Effector CD4-positive, alpha-beta T cell (primary cell): ENCODE data around the gene FLG. TPM values are rescaled to one million over a fixed set of nuclear protein-coding genes. Genes with fewer than 3 reads are reported as not detected.
"Not testable (repeated sequence)": the region's sequence is repeated elsewhere in the genome, so short reads cannot be mapped to it uniquely, and the experiment has no call there.

Experiments used
- DNase-seq: peaks from one replicate; pipeline ENCODE4 v3.0.0-alpha.2; 2020
- total RNA-seq: gene quantifications from one replicate; lab custom pipeline; 2026; lab: John Stamatoyannopoulos, UW

FLG gene
- not detected for total RNA-seq

DNA sequence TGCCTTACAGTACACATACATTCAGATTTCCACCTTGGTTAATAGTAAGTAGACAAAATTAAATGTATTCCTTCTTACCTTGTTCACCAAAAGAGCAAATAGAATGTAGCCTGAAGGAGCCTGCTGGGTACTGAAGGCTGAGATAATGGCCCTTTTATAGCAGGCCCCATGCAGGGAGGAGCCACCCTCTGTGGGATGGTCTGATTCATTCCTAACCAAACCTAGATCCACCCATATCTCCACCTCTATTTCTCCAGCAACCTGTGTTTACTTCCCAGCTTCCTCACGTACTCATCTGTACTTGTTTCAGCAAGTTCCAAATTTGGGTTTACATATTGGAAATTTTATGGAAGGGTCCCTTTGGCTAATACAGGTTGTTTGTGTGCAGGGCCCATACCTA, at the start of gene FLG:
TSS of gene FLG (minus strand) at position 129 of the 400 bp plus-strand sequence. CDS start 9,783 bp downstream, outside the sequence.
- DNase-seq = no peak

DNA sequence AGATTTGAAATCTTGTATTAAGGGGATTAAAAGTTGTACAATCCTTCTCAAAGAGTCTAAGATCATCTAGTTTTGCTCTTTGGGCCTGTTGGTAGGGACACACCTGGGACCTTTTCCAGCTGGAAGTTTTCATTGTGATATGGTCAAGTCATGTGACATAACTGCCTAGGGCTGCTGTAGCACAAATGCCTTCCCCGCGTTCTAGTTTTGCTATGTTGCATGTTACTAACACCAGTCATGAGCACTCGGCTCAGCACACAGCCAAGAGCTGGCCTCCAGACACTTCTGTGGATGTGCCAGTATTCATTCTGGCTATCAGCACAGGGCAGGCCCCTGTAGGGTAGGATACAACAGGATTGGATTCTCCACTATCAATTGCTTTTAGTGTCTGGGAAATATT, 49.4 kb upstream of the FLG start:
- DNase-seq = no peak

DNA sequence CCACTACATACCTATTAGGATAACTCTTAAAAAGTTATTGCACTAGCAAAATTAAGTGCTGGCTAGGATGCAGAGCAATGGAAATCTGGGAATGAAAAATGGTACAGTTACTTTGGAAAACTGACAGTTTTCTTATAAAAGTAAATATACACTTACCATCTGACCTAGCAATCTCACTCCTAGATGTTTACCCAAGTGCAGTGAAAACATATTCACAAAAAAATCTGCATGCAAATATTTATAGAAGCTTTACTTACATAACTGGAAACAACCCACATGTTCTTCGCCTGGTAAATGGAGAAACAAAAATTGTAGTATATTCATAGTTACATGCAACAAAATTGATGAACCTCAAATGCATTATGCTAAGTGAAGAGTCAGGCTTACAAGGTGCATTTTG, 47.6 kb upstream of the FLG start:
- no peak for DNase-seq

- DNase-seq = no peak
These were observed 42.4 kb upstream of the FLG start for GRCh38 chr1:152367436-152367835.

DNA sequence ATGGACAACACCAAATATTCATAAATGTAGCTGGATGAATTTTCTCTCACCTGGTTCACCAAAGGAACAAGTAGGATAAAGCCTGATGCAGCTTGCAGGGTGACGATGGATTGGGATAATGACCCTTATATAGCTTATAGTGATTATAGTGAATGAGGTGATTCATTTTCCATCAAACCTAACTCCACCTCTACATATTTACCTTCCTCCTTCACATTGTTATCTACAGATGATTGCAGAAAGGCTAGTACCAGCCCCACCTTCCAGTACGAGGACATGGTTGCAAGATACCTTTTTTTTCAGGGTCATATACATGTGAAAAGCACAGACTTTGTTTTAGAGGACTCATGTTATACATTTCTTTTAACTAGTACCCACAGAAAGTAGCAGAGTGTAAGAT, 34.9 kb upstream of the FLG start, which contains the start of gene FLG2:
TSS of gene FLG2 (minus strand) at position 101 of the 400 bp plus-strand sequence. CDS start 1,122 bp downstream, outside the sequence.
- no peak for DNase-seq

- DNase-seq = no peak
These were observed 31.7 kb upstream of the FLG start for GRCh38 chr1:152356736-152357135.

DNA sequence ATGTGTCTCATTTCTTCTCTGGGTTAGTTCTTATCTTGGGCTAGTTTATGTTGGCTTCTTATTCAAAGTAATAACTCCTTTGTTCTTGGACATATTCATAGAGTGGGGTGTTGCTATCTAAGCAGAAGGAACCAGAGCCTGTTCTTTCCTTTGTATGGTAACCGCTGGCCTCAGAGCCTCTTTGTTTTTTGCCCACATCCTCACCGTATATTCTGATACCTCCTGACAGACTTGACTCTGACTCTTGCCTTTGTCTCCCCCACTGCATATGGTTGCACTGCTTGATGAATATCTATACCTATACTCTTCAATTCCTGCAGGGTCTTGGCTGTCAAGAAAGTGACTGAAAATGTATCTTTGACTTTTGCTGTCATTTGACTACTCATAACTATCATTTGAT, 24.6 kb upstream of the FLG start:
- DNase-seq = no peak

DNA sequence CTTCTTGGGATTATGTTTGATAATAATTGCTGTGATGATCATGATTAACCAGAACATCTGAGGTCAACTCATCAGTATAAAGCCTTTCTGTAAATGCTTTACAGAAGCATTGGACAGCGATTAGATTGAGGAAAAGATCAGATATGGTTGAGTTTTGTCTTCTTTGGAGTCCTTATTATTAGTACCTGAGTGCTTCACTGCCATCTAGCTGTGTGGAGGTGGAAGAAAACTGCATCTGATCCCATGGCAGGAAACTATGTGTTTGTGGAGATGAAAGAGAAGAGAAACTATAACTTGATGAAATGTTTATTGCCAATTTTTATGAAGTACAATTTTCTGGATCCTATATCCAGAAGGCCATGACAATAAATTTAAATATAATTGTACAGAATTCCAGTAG, 23.4 kb upstream of the FLG start:
- no peak for DNase-seq

- peak; percentile 48 for DNase-seq
These were observed 22.2 kb upstream of the FLG start for GRCh38 chr1:152347116-152347728.

GRCh38 chr1:152344438-152344837, 19.4 kb upstream of the FLG start:
- no peak for DNase-seq

GRCh38 chr1:152343006-152343405, 18.0 kb upstream of the FLG start:
- no peak for DNase-seq

- no peak for DNase-seq
These were observed 10.4 kb upstream of the FLG start for GRCh38 chr1:152335399-152335798.

DNA sequence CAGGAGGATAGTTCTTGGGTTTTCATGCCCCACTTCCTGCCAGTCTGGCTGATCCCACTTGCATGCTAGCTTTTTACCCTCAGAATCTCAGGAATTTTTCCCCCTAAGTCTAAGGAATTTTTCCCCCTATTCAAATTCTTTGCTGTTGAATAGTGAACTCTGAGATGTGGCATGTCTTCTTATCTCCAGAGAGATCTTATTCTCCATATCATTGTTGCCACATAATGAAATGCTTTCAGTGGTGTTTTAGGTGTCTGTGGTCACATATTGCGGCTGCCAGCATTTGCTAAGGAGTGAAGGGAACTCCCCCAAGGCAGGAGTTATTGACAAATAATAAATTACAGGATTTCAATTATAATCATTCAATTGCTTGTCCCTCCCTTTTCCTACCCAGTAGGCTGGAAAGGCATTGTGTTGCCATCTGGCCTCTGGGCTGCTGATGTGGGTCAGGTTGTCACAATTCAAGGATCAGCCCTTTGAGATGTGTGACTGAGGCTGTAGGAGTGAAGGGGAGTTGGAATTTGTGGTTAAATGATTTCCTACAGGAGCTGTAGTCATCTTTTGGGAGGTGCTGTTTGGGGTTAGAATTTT, 3.9 kb upstream of the FLG start:
- no peak for DNase-seq

GRCh38 chr1:152313970-152314369, 11.1 kb downstream of the FLG start:
- DNase-seq = no peak

DNA sequence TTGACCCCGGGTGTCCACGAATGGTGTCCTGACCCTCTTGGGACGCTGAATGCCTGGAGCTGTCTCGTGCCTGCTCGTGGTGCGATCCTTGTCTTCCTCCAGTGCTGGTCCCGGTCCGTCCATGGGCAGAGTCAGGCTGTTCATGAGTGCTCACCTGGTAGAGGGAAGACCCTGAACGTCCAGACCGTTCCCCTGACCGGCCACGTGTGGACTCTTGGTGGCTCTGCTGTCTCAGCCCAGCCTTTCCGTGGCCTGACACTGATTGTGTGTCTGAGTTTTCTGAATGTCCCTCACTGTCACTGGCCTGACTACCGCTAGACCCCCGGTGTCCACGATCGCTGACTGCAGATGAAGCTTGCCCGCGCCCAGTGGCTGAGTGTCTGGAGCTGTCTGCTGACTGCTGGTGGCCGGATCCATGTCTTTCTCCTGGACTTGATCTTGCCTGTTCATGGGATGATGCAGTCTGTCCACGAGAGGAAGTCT, 11.7 kb downstream of the FLG start:
- no peak for DNase-seq

DNA sequence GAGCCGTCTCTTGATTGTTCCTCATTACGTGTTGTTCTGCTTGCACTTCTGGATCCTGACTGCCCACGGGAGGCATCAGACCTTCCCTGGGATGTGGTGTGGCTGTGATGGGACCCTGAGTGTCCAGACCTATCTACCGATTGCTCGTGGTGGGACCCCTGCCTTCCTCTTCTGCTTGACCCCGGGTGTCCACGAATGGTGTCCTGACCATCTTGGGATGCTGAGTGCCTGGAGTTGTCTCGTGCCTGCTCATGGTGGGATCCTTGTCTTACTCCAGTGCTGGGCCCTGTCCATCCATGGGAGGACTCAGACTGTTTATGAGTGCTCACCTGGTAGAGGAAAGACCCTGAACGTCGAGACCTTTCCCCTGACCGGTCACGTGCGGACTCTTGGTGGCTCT, 12.9 kb downstream of the FLG start:
- not testable (repeated sequence) for DNase-seq

GRCh38 chr1:152309955-152310354, 15.1 kb downstream of the FLG start:
- DNase-seq = no peak

GRCh38 chr1:152309320-152309901, 15.6 kb downstream of the FLG start:
- not testable (repeated sequence) for DNase-seq

DNA sequence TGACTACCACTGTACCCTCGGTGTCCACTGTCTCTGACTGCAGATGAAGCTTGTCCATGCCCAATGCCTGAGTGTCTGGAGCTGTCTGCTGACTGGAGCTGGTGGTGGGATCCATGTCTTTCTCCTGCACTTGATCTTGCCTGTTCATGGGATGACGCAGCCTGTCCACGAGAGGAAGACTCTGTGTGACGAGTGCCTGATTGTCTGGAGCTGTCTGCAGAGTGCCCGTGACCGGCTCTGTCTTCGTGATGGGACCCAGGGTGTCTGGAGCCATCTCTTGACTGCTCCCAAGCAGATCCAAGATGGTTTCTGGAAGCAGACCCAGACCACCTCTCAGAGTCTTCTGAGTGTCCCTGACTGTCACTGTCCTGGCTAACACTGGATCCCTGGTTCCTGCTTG, 16.3 kb downstream of the FLG start:
- not testable (repeated sequence) for DNase-seq

DNA sequence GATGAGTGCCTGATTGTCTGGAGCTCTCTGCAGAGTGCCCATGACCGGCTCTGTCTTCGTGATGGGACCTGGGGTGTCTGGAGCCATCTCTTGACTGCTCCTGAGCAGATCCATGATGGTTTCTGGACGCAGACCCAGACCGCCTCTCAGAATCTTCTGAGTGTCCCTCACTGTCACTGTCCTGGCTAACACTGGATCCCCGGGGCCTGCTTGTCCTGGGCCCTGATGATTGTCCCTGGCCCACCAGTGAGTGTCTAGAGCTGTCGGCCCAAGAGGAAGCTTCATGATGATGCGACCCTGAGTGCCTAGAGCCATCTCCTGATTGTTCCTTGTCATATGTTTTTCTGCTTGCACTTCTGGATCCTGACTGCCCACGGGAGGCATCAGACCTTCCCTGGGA, 17.1 kb downstream of the FLG start:
- DNase-seq = not testable (repeated sequence)

- not testable (repeated sequence) for DNase-seq
These were observed 18.9 kb downstream of the FLG start for GRCh38 chr1:152306123-152306522.

GRCh38 chr1:152304773-152305172, 20.3 kb downstream of the FLG start:
- DNase-seq = not testable (repeated sequence)

- not testable (repeated sequence) for DNase-seq
These were observed 21.7 kb downstream of the FLG start for GRCh38 chr1:152303139-152303872.
